ENCODE data around the gene UBE2J2. TPM values are rescaled to one million over a fixed set of nuclear protein-coding genes. Genes with fewer than 3 reads are reported as not detected.

UBE2J2 gene
- total and polyA plus RNA-seq, 2 of the 13 experiments (the other 11 are each of a cell fraction or from before 2014, with no cell fraction given) = 25.4 to 29.4 TPM

DNA sequence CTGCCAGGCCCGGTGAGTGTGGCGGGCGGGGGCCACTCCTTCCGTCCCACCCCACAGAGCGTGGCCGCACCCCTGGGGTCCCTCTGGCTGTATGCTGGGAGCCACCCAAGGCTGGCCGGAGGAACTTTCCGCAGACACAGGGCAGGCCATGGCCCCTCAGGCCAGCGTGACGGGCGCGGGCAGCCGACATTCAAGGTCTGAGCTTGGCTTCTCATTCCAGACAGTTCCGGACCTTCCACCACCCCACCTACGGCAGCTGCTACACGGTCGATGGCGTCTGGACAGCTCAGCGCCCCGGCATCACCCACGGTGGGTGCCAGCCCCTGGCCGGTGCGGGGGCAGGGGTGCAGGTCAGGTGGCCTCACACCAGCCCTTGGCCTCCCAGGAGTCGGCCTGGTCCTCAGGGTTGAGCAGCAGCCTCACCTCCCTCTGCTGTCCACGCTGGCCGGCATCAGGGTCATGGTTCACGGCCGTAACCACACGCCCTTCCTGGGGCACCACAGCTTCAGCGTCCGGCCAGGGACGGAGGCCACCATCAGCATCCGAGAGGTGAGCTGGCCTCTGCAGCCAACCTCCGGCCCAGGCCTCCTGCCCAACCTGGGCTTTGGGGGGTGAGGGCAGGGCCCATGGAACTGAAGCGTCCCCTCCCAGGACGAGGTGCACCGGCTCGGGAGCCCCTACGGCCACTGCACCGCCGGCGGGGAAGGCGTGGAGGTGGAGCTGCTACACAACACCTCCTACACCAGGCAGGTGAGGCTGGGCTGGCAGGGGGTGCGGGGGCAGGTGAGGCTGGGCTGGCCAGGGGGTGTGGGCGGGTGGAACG is 13.8 kb upstream of the UBE2J2 start (continued):
- TF ChIP-seq, protein P1, sequence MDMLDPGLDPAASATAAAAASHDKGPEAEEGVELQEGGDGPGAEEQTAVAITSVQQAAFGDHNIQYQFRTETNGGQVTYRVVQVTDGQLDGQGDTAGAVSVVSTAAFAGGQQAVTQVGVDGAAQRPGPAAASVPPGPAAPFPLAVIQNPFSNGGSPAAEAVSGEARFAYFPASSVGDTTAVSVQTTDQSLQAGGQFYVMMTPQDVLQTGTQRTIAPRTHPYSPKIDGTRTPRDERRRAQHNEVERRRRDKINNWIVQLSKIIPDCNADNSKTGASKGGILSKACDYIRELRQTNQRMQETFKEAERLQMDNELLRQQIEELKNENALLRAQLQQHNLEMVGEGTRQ (IDR thresholded peaks at IDR 0.05; ENCODE audit: low read depth, low read length) = no peak
- TF ChIP-seq, protein P1 (CRISPR knock-in tag; IDR thresholded peaks at IDR 0.05; ENCODE audit: borderline replicate concordance) = no peak
- TF ChIP-seq ZNF468 (CRISPR knock-in tag; IDR thresholded peaks at IDR 0.05) (no peak), MATR3 (CRISPR knock-in tag; IDR thresholded peaks at IDR 0.05) (no peak), TOPORS (CRISPR knock-in tag; IDR thresholded peaks at IDR 0.05) (no peak), RBM22 (optimal IDR thresholded peaks at IDR 0.05; ENCODE audit: low read length) (no peak), PCBP2 (optimal IDR thresholded peaks at IDR 0.05; ENCODE audit: low read depth, low read length, poor library complexity, severe bottlenecking) (no peak), ZNF264 (CRISPR knock-in tag; IDR thresholded peaks at IDR 0.05) (no peak), TEAD2 (CRISPR knock-in tag; IDR thresholded peaks at IDR 0.05) (no peak), ZNF44 (CRISPR knock-in tag; IDR thresholded peaks at IDR 0.05) (no peak), RBFOX2 (IDR thresholded peaks at IDR 0.05; ENCODE audit: low read depth, low read length) (no peak)
- TF ChIP-seq, protein P2, sequence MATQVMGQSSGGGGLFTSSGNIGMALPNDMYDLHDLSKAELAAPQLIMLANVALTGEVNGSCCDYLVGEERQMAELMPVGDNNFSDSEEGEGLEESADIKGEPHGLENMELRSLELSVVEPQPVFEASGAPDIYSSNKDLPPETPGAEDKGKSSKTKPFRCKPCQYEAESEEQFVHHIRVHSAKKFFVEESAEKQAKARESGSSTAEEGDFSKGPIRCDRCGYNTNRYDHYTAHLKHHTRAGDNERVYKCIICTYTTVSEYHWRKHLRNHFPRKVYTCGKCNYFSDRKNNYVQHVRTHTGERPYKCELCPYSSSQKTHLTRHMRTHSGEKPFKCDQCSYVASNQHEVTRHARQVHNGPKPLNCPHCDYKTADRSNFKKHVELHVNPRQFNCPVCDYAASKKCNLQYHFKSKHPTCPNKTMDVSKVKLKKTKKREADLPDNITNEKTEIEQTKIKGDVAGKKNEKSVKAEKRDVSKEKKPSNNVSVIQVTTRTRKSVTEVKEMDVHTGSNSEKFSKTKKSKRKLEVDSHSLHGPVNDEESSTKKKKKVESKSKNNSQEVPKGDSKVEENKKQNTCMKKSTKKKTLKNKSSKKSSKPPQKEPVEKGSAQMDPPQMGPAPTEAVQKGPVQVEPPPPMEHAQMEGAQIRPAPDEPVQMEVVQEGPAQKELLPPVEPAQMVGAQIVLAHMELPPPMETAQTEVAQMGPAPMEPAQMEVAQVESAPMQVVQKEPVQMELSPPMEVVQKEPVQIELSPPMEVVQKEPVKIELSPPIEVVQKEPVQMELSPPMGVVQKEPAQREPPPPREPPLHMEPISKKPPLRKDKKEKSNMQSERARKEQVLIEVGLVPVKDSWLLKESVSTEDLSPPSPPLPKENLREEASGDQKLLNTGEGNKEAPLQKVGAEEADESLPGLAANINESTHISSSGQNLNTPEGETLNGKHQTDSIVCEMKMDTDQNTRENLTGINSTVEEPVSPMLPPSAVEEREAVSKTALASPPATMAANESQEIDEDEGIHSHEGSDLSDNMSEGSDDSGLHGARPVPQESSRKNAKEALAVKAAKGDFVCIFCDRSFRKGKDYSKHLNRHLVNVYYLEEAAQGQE (IDR thresholded peaks at IDR 0.05; ENCODE audit: borderline replicate concordance in 1 of 2, low read depth in 1 of 2, low read length in 2 of 2) = no peak
- TF ChIP-seq, protein P3, sequence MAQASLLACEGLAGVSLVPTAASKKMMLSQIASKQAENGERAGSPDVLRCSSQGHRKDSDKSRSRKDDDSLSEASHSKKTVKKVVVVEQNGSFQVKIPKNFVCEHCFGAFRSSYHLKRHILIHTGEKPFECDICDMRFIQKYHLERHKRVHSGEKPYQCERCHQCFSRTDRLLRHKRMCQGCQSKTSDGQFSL (CRISPR knock-in tag; IDR thresholded peaks at IDR 0.05) = no peak
- TF ChIP-seq, protein P4, sequence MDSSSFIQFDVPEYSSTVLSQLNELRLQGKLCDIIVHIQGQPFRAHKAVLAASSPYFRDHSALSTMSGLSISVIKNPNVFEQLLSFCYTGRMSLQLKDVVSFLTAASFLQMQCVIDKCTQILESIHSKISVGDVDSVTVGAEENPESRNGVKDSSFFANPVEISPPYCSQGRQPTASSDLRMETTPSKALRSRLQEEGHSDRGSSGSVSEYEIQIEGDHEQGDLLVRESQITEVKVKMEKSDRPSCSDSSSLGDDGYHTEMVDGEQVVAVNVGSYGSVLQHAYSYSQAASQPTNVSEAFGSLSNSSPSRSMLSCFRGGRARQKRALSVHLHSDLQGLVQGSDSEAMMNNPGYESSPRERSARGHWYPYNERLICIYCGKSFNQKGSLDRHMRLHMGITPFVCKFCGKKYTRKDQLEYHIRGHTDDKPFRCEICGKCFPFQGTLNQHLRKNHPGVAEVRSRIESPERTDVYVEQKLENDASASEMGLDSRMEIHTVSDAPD (CRISPR knock-in tag; IDR thresholded peaks at IDR 0.05) = no peak
- TF ChIP-seq, protein P5, sequence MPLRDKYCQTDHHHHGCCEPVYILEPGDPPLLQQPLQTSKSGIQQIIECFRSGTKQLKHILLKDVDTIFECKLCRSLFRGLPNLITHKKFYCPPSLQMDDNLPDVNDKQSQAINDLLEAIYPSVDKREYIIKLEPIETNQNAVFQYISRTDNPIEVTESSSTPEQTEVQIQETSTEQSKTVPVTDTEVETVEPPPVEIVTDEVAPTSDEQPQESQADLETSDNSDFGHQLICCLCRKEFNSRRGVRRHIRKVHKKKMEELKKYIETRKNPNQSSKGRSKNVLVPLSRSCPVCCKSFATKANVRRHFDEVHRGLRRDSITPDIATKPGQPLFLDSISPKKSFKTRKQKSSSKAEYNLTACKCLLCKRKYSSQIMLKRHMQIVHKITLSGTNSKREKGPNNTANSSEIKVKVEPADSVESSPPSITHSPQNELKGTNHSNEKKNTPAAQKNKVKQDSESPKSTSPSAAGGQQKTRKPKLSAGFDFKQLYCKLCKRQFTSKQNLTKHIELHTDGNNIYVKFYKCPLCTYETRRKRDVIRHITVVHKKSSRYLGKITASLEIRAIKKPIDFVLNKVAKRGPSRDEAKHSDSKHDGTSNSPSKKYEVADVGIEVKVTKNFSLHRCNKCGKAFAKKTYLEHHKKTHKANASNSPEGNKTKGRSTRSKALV (CRISPR knock-in tag; IDR thresholded peaks at IDR 0.05) = no peak
- TF ChIP-seq, protein P6, sequence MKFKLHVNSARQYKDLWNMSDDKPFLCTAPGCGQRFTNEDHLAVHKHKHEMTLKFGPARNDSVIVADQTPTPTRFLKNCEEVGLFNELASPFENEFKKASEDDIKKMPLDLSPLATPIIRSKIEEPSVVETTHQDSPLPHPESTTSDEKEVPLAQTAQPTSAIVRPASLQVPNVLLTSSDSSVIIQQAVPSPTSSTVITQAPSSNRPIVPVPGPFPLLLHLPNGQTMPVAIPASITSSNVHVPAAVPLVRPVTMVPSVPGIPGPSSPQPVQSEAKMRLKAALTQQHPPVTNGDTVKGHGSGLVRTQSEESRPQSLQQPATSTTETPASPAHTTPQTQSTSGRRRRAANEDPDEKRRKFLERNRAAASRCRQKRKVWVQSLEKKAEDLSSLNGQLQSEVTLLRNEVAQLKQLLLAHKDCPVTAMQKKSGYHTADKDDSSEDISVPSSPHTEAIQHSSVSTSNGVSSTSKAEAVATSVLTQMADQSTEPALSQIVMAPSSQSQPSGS (CRISPR knock-in tag; IDR thresholded peaks at IDR 0.05) = peak; percentile 47; the same call in 1 of the 2 replicates

All from HepG2 (cell line).